Stimulated activated CD8-positive, alpha-beta memory T cell treated with anti-CD3 and anti-CD28 coated beads, Interleukin-2, amount 100 ng/mL, for 1 hour (primary cell): ENCODE results near the gene RAD51AP2.
"Not testable (repeated sequence)": the region's sequence is repeated elsewhere in the genome, so short reads cannot be mapped to it uniquely, and the experiment has no call there.

Source experiments
- DNase-seq, 2 donors: peaks; one replicate each; pipeline ENCODE4 v3.0.0-alpha.2; 2020; ENCODE audit warnings: low read depth in 2 of 2

Gene RAD51AP2

DNA sequence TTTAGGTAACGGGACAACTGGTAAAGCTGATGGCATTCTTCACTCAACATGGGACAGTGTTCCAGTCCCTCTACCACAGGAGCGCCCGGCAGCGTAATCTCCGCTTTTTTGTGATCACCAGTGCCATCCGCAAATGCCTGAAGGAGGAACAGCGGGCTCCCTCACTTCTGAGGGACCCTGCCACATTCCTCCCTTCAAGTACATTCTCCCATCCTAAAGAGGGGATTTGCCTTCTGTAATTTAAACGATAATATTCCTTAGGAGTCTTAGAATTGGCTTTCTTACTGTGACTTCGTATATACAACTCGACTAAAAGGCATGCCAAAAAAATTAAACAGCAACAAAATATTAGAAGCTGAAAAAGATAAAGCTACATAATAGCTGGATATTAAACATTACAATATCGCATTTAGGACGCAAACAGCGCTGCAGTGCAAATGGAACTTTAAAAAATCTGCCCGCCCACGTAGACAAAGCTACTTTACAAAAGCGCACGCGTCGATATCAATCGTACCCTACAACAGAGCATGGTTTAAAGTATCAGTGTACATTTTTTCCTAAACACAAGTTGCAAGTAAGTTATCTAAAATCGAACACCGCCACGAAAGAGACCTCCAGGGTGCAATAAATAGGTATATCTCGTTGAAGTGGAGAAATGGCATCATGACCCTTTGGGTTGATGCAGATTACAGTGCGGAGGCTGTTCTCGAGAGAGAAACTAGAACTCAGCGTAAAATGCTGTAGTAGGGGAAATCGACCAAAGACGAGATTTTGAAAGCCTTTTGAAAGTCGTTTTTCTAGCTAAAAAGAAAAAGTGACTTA, 20.0 kb upstream of the RAD51AP2 start:
- DNase-seq: no peak

DNA sequence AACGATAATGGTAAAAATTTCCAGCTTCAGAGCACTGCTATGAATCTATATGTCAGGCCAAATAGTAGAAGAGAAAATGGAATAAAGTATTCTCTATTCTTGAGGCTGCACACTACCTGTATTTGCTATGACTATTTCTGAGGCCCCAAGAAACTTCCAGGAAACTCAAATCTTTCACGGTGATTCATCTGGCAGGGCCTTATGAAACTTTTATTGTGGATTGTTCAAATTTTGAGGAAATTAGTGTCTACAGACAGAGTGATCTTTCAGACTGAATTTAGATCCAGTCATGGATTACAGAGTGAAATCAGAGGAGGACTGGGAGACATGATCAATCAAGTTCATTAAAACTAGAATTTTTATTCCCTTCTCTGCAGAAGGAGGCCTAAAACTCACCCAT, 18.2 kb upstream of the RAD51AP2 start:
- no peak for DNase-seq

DNA sequence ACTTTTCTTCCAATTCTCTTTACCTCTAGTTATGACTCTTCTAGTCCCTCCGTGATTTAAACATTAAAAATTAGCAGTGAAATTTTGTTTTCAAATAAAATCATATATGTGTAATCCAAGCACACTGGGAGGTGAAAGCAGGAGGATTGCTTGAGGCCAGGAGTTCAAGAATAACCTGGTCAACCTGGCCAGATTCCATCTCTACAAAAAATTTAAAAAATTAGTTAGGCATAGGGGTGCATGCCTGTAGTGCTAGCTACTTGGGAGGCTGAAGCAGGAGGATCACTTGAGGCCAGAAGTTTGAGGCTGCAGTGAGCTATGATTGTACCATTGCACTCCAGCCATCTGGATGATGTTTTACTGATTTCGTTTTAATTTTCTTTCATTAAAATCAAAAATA, 15.3 kb upstream of the RAD51AP2 start:
- DNase-seq: no peak

- DNase-seq: no peak
Measured at GRCh38 chr2:17529771-17530170, 11.5 kb upstream of the RAD51AP2 start.

- DNase-seq: no peak
Measured at GRCh38 chr2:17522303-17522702, 4.1 kb upstream of the RAD51AP2 start.

- DNase-seq: no peak
Measured at GRCh38 chr2:17521621-17522020, 3.4 kb upstream of the RAD51AP2 start.

GRCh38 chr2:17520761-17521160, 2.5 kb upstream of the RAD51AP2 start:
- no peak for DNase-seq

- no peak for DNase-seq
Measured at GRCh38 chr2:17519486-17519885, 1.2 kb upstream of the RAD51AP2 start.

- DNase-seq: no peak
Measured at GRCh38 chr2:17517481-17518211, 594 bp downstream of the RAD51AP2 start.

DNA sequence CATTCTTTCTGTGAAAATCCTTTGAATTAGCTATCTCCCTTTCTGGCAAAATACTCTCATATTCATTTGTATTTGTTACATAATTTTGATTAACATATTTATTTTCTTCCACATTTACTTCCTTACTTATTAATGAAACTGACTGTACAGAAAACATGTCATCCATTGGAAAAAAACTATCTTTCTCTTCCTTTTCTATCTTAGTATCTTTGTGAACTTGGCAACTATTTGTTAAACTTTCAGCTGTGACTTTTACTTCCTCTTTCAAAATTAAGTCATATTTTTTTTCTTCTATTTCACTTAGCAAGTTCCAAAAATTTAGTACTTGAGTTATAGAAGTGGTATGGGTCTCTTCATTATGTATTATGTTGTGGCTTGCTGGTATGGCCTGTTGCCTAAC, 2.6 kb downstream of the RAD51AP2 start:
- no peak for DNase-seq

GRCh38 chr2:17506736-17507616, 11.3 kb downstream of the RAD51AP2 start:
- no peak for DNase-seq

DNA sequence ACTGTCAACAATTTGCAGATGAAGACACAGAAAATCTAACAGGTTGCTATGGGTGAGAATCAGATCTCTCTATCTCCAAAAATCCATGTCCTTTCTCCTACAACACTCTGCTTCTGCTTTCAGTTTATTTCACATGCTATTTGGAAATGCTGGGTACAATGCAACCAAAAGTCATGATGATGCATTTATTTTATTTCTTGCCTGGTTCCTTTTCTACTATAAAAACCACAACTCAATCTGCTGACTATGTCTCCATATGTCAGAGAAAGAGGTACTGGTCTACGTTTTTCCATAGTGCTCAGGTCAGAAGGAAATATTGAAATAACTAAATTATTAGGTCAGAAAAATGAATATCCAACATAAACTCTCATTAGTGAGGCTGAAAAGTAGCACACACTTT, 20.5 kb downstream of the RAD51AP2 start:
- no peak for DNase-seq

DNA sequence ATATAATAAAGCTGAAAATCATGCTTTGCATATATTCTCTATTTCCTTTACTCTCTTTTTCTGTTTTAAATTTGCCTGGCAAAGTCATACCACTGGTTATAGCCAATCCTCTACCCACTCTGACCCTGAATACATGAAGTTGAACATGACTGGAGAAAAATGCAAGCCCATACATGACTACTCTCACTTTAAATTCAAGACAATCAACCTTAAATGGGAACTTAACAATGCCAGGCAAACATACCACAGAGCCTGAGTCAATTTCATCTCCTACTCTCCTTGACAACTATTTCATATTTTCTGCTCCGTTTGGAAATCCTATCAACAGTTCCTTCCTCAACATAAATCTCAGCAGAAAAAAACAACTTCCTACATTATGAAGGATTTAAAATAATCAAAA, 22.6 kb downstream of the RAD51AP2 start:
- DNase-seq: no peak

DNA sequence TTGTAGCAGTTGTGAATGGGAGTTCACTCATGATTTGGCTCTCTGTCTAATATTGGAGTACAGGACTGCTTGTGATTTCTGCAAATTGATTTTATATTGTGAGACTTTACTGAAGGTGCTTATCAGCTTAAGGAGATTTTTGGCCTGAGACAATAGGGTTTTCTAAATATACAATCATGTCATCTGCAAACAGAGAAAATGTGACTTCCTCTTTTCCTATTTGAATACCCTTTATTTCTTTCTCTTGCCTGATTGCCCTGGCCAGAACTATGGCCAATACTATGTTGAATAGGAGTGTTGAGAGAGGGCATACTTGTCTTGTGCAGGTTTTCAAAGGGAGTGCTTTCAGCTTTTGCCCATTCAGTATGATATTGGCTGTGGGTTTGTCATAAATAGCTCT, 28.1 kb downstream of the RAD51AP2 start:
- not testable (repeated sequence) for DNase-seq

GRCh38 chr2:17488610-17489009, 29.6 kb downstream of the RAD51AP2 start:
- DNase-seq: not testable (repeated sequence)

- DNase-seq: no peak
Measured at GRCh38 chr2:17483496-17483895, 34.7 kb downstream of the RAD51AP2 start.

DNA sequence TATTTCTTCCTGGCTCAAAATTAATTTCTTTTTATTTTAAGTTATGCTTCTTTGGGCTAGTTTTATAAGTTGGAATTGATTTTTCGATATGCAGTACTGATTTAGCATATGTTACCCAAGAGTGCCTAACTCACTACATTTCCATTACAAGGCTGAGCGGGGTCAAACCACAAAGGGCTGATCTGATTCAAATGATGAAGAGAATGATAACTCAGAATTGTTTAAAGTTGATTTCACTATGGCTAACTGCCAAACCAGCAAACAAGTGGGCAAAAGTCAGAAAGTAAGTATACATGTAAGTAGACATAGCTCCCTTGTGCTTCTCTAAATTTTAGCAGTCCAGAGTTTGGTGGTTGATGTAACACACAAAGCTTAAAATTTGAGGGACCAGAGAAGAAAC, 35.6 kb downstream of the RAD51AP2 start:
- no peak for DNase-seq

GRCh38 chr2:17479875-17480274, 38.4 kb downstream of the RAD51AP2 start:
- no peak for DNase-seq

GRCh38 chr2:17476830-17477229, 41.4 kb downstream of the RAD51AP2 start:
- DNase-seq: no peak

GRCh38 chr2:17476064-17476463, 42.2 kb downstream of the RAD51AP2 start:
- no peak for DNase-seq

DNA sequence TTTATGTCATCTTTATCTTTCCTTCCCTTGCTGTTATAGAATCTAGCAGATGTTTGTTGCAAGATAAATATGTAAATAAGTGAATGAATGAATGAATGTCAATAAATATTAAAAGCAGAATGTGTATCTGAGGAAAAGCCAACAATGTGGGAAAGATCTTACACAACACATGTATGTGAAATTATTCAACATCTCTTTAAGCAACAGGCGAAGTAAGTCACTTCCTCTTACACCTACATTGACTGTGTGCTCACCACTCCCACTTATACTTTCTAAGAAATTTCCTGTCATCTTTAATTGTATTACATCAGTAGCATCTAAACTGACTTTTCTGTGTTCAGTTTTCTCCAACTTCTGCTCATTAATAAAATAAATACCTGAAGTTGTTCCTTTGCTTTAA, 43.0 kb downstream of the RAD51AP2 start:
- DNase-seq: no peak

- DNase-seq: no peak
Measured at GRCh38 chr2:17471979-17472378, 46.3 kb downstream of the RAD51AP2 start.
